ENCODE results near the gene SIRT1.

DNA sequence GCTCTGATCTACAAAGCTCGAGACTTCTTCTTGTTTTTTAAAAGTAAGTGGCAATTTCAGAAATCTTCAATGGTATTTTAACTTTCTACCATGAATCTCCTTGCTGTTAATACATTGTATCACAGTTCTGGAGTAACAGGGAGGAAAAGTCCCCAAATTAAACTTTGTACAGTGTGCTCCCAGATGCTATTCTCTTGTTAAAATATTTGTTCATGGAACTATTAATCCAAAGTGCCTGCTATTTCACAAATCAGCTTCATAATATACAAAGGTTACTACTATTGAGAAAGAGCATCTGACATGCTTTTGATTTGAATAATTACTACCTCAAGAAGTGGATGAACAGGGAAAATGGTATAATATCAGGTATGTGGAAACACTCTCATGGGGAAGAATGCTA lies 36.6 kb downstream of the SIRT1 start:
- TF ChIP-seq, protein P1, sequence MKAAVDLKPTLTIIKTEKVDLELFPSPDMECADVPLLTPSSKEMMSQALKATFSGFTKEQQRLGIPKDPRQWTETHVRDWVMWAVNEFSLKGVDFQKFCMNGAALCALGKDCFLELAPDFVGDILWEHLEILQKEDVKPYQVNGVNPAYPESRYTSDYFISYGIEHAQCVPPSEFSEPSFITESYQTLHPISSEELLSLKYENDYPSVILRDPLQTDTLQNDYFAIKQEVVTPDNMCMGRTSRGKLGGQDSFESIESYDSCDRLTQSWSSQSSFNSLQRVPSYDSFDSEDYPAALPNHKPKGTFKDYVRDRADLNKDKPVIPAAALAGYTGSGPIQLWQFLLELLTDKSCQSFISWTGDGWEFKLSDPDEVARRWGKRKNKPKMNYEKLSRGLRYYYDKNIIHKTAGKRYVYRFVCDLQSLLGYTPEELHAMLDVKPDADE (conservative IDR thresholded peaks at IDR 0.05; ENCODE audit: control insufficient read depth, low read depth, low read length), result no peak
- TF ChIP-seq SETDB1 (IDR thresholded peaks at IDR 0.05; ENCODE audit: low read length), result no peak
- no peak for TF ChIP-seq RBM39 (optimal IDR thresholded peaks at IDR 0.05; ENCODE audit: low read depth, low read length)
- no peak for TF ChIP-seq ZFX (CRISPR knock-in tag; IDR thresholded peaks at IDR 0.05)
- TF ChIP-seq ZNF785 (CRISPR knock-in tag; IDR thresholded peaks at IDR 0.05), result no peak
- no peak for TF ChIP-seq MAFF (IDR thresholded peaks at IDR 0.05; ENCODE audit: low read length)
- no peak for TF ChIP-seq EZH2 (IDR thresholded peaks at IDR 0.05; ENCODE audit: borderline replicate concordance, low read depth, low read length)
- no peak for TF ChIP-seq HDAC6 (IDR thresholded peaks at IDR 0.05; ENCODE audit: low read depth, low read length)

Measured in K562 (cell line).